ENCODE measurements around the gene ZFYVE1. TPM values are rescaled to one million over a fixed set of nuclear protein-coding genes. Genes with fewer than 3 reads are reported as not detected.
A peak's percentile ranks its signal among the peaks of the same experiment; 100 is the strongest.

The ZFYVE1 gene
- total and polyA plus RNA-seq, 2 of the 13 experiments (the other 11 are each of a cell fraction or from before 2014, with no cell fraction given) = 2.6 to 5.3 TPM

- TF ChIP-seq PITX1 (CRISPR knock-in tag; IDR thresholded peaks at IDR 0.05) = 0 out of 2 replicates have a peak, but pooled peaks have one; percentile 48
- TF ChIP-seq HCFC1 (IDR thresholded peaks at IDR 0.05; ENCODE audit: low read depth, low read length) = peak; percentile 97
- TF ChIP-seq TAF1 (CRISPR knock-in tag; IDR thresholded peaks at IDR 0.05) = peak; percentile 60; the same call in 1 of the 2 replicates
- TF ChIP-seq ZBTB33 (CRISPR knock-in tag; IDR thresholded peaks at IDR 0.05) = peak; percentile 32
- TF ChIP-seq ZNF691 (CRISPR knock-in tag; IDR thresholded peaks at IDR 0.05; ENCODE audit: borderline replicate concordance, low read depth) = no peak
- no peak for TF ChIP-seq RFX3 (CRISPR knock-in tag; IDR thresholded peaks at IDR 0.05)
- no peak for TF ChIP-seq SSRP1 (CRISPR knock-in tag; IDR thresholded peaks at IDR 0.05)
- TF ChIP-seq NR2F6 (IDR thresholded peaks at IDR 0.05) = no peak
- TF ChIP-seq NR2F6 (CRISPR knock-in tag; IDR thresholded peaks at IDR 0.05) = 0 out of 2 replicates have a peak, but pooled peaks have one; percentile 16
- no peak for TF ChIP-seq PTBP1 (IDR thresholded peaks at IDR 0.05; ENCODE audit: low read depth, low read length, poor library complexity, severe bottlenecking)
- 0 out of 2 replicates have a peak, but pooled peaks have one; percentile 44 for TF ChIP-seq RELA (CRISPR knock-in tag; IDR thresholded peaks at IDR 0.05)
- no peak for TF ChIP-seq ZBTB21 (CRISPR knock-in tag; IDR thresholded peaks at IDR 0.05)
- peak; percentile 72 for TF ChIP-seq TFDP2 (CRISPR knock-in tag; IDR thresholded peaks at IDR 0.05)
- peak; percentile 43; the same call in 1 of the 2 replicates for TF ChIP-seq ZNF430 (CRISPR knock-in tag; IDR thresholded peaks at IDR 0.05)
- TF ChIP-seq NFKBIZ (CRISPR knock-in tag; IDR thresholded peaks at IDR 0.05) = no peak
- TF ChIP-seq ZNF512B (CRISPR knock-in tag; IDR thresholded peaks at IDR 0.05; ENCODE audit: borderline replicate concordance) = no peak
- no peak for TF ChIP-seq HMGA1 (CRISPR knock-in tag; conservative IDR thresholded peaks at IDR 0.05)
- peak; percentile 96 for TF ChIP-seq SIN3A (IDR thresholded peaks at IDR 0.05; ENCODE audit: borderline replicate concordance, low read depth, low read length)
- TF ChIP-seq SKI (IDR thresholded peaks at IDR 0.05; ENCODE audit: partially characterized antibody) = peak; percentile 41
- TF ChIP-seq JUND (CRISPR knock-in tag; IDR thresholded peaks at IDR 0.05) = no peak
- no peak for TF ChIP-seq SNRNP70 (IDR thresholded peaks at IDR 0.05; ENCODE audit: low read depth, low read length)
- peak; percentile 57; the same call in 1 of the 2 replicates for TF ChIP-seq TBX2 (CRISPR knock-in tag; IDR thresholded peaks at IDR 0.05; ENCODE audit: borderline replicate concordance)
Observed at GRCh38 chr14:73026845-73027542, at the start of gene ZFYVE1 (continued).

Data from HepG2 (cell line).